HG03442 (cell line): Measurements from ENCODE around the gene NCOA3.

Experiments used
- ATAC-seq: cut with Tn5 transposase; IDR thresholded peaks from one replicate; pipeline ENCODE4 v1.9.1; 2021; ENCODE audit warnings: mild to moderate bottlenecking, moderate library complexity; ENCODE audit not compliant: unreplicated experiment

The NCOA3 gene

GRCh38 chr20:47696856-47697255 is 195.2 kb downstream of the NCOA3 start:
- ATAC-seq = no peak

- no peak for ATAC-seq
Measured at GRCh38 chr20:47698142-47698541, 196.5 kb downstream of the NCOA3 start.

DNA sequence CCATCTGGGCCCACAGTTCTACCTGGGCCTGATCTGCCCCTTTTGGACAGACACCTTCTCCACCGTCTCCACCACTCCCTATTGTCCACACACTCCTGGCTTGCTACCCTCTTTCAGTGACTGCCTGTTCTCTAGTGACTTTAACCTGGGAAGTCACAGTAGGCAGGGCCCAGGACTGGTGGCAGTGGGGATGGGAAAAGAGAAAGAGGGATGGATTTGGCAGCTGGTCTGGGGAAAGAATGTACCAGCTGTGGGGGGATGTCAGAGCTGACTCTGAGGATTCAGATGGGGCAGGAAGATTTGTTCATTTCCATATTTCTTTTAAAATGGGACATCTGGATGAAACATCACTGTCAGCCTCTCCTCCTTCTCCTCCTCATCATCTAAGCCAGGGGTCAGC is 198.1 kb downstream of the NCOA3 start:
- ATAC-seq = no peak

GRCh38 chr20:47700327-47700726 is 198.6 kb downstream of the NCOA3 start:
- no peak for ATAC-seq

GRCh38 chr20:47701612-47702011 is 199.9 kb downstream of the NCOA3 start:
- no peak for ATAC-seq

DNA sequence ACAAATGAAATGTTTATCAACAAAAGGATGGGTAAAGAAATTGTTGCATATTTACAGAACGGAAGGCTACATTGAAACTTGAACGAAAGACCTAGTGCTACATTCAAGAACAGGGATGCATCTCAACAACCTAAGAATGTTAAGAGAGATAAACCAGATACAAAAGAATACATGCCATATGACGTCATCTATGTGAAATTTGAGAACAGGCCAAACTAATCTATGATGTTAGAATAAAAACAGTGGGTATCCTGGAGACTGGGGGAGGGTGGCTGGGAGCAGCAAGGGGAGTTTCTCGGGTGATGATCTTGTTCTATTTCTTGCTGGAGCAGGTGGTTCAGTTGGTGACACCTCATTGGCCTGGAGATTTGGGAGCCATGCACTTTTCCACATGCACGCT is 202.1 kb downstream of the NCOA3 start:
- ATAC-seq = no peak

GRCh38 chr20:47704746-47705496 is 203.2 kb downstream of the NCOA3 start:
- ATAC-seq = no peak

DNA sequence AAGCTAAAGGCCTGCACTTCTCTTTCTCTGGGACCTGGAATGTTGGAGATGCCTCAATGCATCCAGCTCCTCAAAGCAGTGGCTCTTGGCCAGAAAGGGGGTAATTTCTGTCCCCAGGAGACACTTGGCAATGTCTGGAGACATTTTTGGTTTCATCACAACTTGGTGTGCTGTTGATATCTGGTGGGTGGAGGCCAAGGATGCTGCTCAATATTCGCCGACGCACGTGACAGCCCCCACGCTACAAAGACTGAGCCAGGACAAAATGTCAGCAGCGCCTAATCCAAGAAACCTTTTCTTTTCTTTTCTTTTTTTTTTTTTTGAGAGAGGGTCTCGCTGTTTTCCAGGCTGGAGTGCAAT is 203.8 kb downstream of the NCOA3 start:
- no peak for ATAC-seq

GRCh38 chr20:47706345-47706744 is 204.7 kb downstream of the NCOA3 start:
- ATAC-seq = no peak
